Suprapubic skin (tissue), 4 donors: Measurements from ENCODE around the gene GSTO2. TPM values are rescaled to one million over a fixed set of nuclear protein-coding genes. Genes with fewer than 3 reads are reported as not detected.

Experiments
- DNase-seq, 2 donors: peaks; one replicate each; pipeline ENCODE4 v3.0.0-alpha.2; 2019; ENCODE audit warnings: low spot score in 2 of 2
- H3K27ac ChIP-seq: fragments of 200-600 bp; sonication (generic); one replicate; pipeline ENCODE4 v1.5.1; 2019
- H3K27me3 ChIP-seq: fragments of 200-600 bp; sonication (generic); one replicate; pipeline ENCODE4 v1.5.1; 2019
- H3K36me3 ChIP-seq: fragments of 200-600 bp; sonication (generic); one replicate; pipeline ENCODE4 v1.5.1; 2019
- H3K4me1 ChIP-seq: fragments of 200-600 bp; sonication (generic); one replicate; pipeline ENCODE4 v1.5.1; 2019
- H3K4me3 ChIP-seq: fragments of 200-600 bp; sonication (generic); one replicate; pipeline ENCODE4 v1.5.1; 2019; ENCODE audit warnings: mild to moderate bottlenecking
- H3K9me3 ChIP-seq: fragments of 200-600 bp; sonication (generic); one replicate; pipeline ENCODE4 v1.5.1; 2019
- EP300 ChIP-seq: sonication (generic); formaldehyde crosslinking; IDR thresholded peaks from one replicate; pipeline ENCODE4 v1.6.1; 2017; ENCODE audit warnings: antibody characterized with exemption
- POLR2A ChIP-seq, 2 donors: fragments of 450-650 bp; IDR thresholded peaks; one replicate each; pipeline ENCODE4 v1.6.1; 2017; ENCODE audit warnings: antibody characterized with exemption in 2 of 2, mild to moderate bottlenecking in 2 of 2, moderate library complexity in 2 of 2
- POLR2AphosphoS5 ChIP-seq, 3 donors: sonication (generic); formaldehyde crosslinking; IDR thresholded peaks; one replicate each; pipeline ENCODE4 v1.6.1; 2017; ENCODE audit warnings: antibody characterized with exemption in 3 of 3
- WGBS: methylation state at CpG from one replicate; pipeline ENCODE4 v1.1.5; 2018; 5-methylcytosine and 5-hydroxymethylcytosine counted together
- total RNA-seq, 4 donors: library from RNA; depleted of rRNA; stranded (reverse); fragments of >200 nt; gene quantifications; one replicate each; pipeline ENCODE4 v1.1.0, GENCODE V29; 2016
- TF ChIP-seq, protein P1 (sequence below), 2 donors: fragments of 200-600 bp in 1 of 2; fragments of 450-650 bp in 1 of 2; sonication (generic) in 1 of 2; IDR thresholded peaks; one replicate each; pipeline ENCODE4 v1.5.1; 2016 to 2019; ENCODE audit warnings: antibody characterized with exemption in 2 of 2, mild to moderate bottlenecking in 1 of 2, moderate library complexity in 1 of 2

GSTO2 gene
- total RNA-seq, 4 donors from 2014 or later: 19.0 to 35.5 (median 25.4) TPM

DNA sequence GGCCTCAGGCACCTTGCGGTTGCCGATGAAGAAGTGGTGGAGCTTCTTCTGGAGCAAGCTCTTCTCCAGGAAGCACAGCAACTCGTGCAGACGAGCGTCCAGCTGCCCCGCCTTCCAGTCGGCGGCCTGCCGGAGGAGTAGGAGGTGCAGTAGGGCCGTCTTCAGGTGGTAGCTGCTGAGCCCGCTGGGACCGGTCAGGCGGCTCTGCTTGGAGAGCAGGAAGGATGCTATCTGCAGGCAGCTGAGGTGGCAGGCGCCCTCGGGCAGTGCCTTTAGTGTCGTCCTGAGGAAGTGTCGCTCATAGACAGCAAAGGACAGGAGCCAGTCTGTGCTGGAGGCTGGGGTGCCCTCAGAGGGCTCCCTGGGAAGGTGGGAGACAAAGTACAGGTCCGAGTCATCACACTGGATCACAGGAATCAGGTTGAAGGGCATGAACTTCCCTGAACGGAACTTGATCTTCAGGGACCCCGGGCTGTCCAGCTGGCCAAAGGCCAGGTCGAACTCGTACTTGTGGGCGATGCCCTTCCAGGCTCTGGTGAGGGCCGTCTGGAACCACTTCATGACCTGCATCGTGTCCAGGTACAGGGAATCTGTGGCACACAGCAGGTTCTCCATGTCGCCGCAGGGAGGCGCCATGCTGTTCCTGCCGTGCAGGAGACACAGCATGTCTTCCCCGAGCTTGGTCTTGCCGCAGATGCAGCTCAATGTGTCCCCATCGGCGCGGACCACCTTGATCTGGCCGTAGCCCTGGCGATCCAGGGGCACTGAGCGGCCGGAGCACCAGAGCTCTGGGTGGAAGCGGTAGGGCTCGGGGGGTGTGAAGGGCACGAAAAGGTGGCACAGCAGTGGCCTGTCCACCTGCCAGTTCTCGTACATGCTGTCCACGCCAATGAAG lies 45.9 kb downstream of the GSTO2 start:
- TF ChIP-seq, protein P1, sequence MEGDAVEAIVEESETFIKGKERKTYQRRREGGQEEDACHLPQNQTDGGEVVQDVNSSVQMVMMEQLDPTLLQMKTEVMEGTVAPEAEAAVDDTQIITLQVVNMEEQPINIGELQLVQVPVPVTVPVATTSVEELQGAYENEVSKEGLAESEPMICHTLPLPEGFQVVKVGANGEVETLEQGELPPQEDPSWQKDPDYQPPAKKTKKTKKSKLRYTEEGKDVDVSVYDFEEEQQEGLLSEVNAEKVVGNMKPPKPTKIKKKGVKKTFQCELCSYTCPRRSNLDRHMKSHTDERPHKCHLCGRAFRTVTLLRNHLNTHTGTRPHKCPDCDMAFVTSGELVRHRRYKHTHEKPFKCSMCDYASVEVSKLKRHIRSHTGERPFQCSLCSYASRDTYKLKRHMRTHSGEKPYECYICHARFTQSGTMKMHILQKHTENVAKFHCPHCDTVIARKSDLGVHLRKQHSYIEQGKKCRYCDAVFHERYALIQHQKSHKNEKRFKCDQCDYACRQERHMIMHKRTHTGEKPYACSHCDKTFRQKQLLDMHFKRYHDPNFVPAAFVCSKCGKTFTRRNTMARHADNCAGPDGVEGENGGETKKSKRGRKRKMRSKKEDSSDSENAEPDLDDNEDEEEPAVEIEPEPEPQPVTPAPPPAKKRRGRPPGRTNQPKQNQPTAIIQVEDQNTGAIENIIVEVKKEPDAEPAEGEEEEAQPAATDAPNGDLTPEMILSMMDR (IDR thresholded peaks at IDR 0.05): no peak
- TF ChIP-seq POLR2A (IDR thresholded peaks at IDR 0.05) (no peak), POLR2AphosphoS5 (IDR thresholded peaks at IDR 0.05) (no peak), EP300 (no peak)
- DNase-seq: peak in 1 of 2 donors; percentile 66
- no peaks in the 10 kb centered on the region for H3K27me3 ChIP-seq
- no peaks in the 10 kb centered on the region for H3K9me3 ChIP-seq
- no peak overlapping the region for H3K27ac ChIP-seq
- no peak overlapping the region for H3K4me3 ChIP-seq
- peaks cover 49% of the 10 kb centered on the region for H3K36me3 ChIP-seq
- WGBS: 95% methylated on average over 13 of the region's 43 CpGs
- H3K4me1 ChIP-seq: peaks cover 51% of the 10 kb centered on the region

DNA sequence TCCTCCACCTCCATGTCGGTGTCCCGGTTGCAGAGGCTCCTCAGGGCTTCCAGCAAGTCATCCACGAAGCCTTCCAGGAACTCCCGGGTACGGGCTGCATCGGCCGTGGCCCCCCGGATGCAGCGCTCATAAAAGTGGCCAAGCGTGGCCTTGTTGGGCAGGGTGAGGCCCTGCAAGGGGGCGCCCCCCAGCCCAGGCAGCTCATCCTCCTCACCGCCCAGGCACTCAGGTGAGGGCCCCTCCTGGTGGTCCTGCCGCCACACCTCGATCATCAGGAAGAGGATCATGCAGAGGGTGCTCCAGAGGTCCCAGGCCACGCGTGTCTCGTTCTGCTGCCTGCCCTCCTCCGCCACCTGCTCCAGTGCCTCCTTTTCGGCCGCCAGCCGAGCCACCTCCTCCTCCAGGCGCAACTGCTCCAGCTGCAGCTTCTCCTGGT lies 46.5 kb downstream of the GSTO2 start:
- DNase-seq: peak in 1 of 2 donors; percentile 66
- no peak for TF ChIP-seq EP300
- no peak for TF ChIP-seq POLR2A (IDR thresholded peaks at IDR 0.05)
- no peak for TF ChIP-seq POLR2AphosphoS5 (IDR thresholded peaks at IDR 0.05)
- TF ChIP-seq, protein P1 (IDR thresholded peaks at IDR 0.05): no peak
- H3K27ac ChIP-seq: no peak overlapping the region
- H3K36me3 ChIP-seq: peaks cover 47% of the 10 kb centered on the region
- H3K4me1 ChIP-seq: peaks cover 51% of the 10 kb centered on the region
- no CpG with 5 or more reads among the region's 22 CpGs for WGBS
- no peak overlapping the region for H3K4me3 ChIP-seq
- no peaks in the 10 kb centered on the region for H3K9me3 ChIP-seq
- no peaks in the 10 kb centered on the region for H3K27me3 ChIP-seq

DNA sequence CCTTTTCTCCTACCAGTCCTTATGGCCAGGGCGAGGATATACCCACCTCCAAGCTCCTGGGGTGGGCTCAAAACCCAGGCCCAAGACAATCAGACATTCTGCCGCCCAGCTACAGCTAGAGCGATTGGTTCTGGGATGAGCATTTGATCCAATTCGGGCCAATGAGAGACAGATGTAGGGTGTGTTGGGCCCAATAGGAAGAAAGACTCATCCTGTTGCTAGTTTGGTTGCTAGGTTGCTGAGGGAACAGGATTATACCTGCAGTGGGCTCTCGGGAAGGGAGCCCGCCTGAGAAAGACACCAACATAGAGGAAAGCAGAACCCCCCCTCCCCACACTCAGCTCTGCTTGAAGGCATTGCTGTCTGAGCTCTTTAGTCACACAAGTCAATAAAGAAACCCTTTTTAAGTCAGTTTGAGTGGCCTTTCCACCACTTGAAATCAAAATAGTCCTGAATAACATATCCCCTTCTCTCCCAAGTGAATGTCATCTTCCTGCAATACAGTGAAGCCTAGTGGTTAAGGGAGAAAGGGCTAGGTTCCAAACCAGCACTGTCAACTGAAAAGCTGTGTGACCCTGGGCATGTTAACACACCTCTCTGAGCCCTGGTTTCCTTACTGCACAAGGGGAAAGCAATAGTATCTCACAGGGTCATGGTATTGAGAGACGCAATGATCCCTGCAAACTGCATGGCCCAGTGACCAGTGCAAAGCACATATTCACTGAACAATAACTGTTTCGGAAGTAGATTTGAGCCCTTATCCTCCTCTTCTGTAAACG lies 47.5 kb downstream of the GSTO2 start:
- H3K36me3 ChIP-seq: peaks cover 42% of the 10 kb centered on the region
- no peaks in the 10 kb centered on the region for H3K9me3 ChIP-seq
- H3K27me3 ChIP-seq: no peaks in the 10 kb centered on the region
- 83% methylated on average over 9 of the region's 9 CpGs for WGBS
- no peak for DNase-seq
- H3K4me3 ChIP-seq: no peak overlapping the region
- H3K27ac ChIP-seq: peak overlapping the region; percentile 93
- TF ChIP-seq POLR2A (IDR thresholded peaks at IDR 0.05) (no peak), EP300 (no peak), POLR2AphosphoS5 (IDR thresholded peaks at IDR 0.05) (no peak)
- TF ChIP-seq, protein P1 (IDR thresholded peaks at IDR 0.05): no peak
- peaks cover 57% of the 10 kb centered on the region for H3K4me1 ChIP-seq

DNA sequence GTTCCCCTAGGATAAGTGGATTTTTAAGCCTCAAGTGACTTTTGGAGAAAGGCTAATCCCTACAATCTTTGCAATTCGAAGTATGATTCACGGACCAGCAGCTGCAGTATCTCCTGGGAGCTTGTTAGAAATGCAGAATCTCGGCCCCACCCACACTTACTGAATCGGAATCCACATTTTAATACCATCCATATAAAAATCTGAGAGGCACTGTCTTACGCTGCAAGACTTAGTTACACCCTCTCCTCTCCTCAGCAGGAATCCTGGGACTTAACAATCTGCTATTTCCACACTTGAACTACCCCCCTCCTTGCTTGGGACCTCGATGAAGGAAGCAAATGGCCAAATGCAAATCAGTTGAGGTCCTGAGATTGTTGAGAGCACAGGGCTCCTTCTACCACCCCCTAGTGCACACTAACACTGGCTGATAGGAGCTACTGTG lies 48.3 kb downstream of the GSTO2 start:
- TF ChIP-seq POLR2AphosphoS5 (IDR thresholded peaks at IDR 0.05): no peak
- TF ChIP-seq POLR2A (IDR thresholded peaks at IDR 0.05): no peak
- no peak for TF ChIP-seq EP300
- TF ChIP-seq, protein P1 (IDR thresholded peaks at IDR 0.05): no peak
- 36% methylated on average over 6 of the region's 6 CpGs for WGBS
- no peaks in the 10 kb centered on the region for H3K27me3 ChIP-seq
- peaks cover 65% of the 10 kb centered on the region for H3K4me1 ChIP-seq
- H3K36me3 ChIP-seq: peaks cover 37% of the 10 kb centered on the region
- peak in 1 of 2 donors; percentile 60 for DNase-seq
- H3K27ac ChIP-seq: peak overlapping the region; percentile 93
- H3K9me3 ChIP-seq: no peaks in the 10 kb centered on the region
- H3K4me3 ChIP-seq: no peak overlapping the region
